ENCODE data around the gene SLC6A13. TPM values are rescaled to one million over a fixed set of nuclear protein-coding genes. Genes with fewer than 3 reads are reported as not detected.

SLC6A13 gene
- total and polyA plus RNA-seq, 10 of the 15 experiments (the other 5 are each of a cell fraction or from before 2014, with no cell fraction given) = 0.18 to 1.2 (median 0.20) TPM; not detected in 3

GRCh38 chr12:307406-307805, 44.8 kb upstream of the SLC6A13 start:
- H3K4me1 ChIP-seq (ENCODE audit: control insufficient read depth, insufficient read depth, low read length) = no peaks in the 10 kb centered on the region
- H3K27me3 ChIP-seq (replicated peaks in 1 of 2; ENCODE audit: control insufficient read depth in 2 of 2, insufficient read depth in 2 of 2, low read length in 1 of 2) = no peaks in the 10 kb centered on the region
- 0 out of 3 replicates have a peak, but pooled peaks cover 1% of the 10 kb centered on the region for H3K9me3 ChIP-seq (replicated peaks; ENCODE audit: control insufficient read depth, insufficient read depth, low read length)
- no peak overlapping the region for H3K4me3 ChIP-seq
- ChIA-PET POLR2A (no interaction called here), CTCF (no interaction called here), RAD21 (ENCODE audit: unreplicated experiment) (no interaction called here), SMC1A (ENCODE audit: uncharacterized antibody, unreplicated experiment) (no interaction called here)
- H3K9ac ChIP-seq (ENCODE audit: control insufficient read depth, insufficient read depth, low read length) = no peak overlapping the region
- H3K27ac ChIP-seq (ENCODE audit: control insufficient read depth, insufficient read depth) = no peak overlapping the region
- H3K79me2 ChIP-seq (ENCODE audit: control insufficient read depth, insufficient read depth, low read length) = no peaks in the 10 kb centered on the region
- peaks cover 7 to 33% of the 10 kb centered on the region in 2 experiments for H3K36me3 ChIP-seq (ENCODE audit: control insufficient read depth in 2 of 2, insufficient read depth in 2 of 2, low read length in 1 of 2)
- in situ Hi-C loops (cut with MboI) (no loop called here), intact Hi-C loops (cut with micrococcal nuclease; ENCODE audit: unreplicated experiment) (no loop called here)
- no peaks in the 10 kb centered on the region for H4K20me1 ChIP-seq (ENCODE audit: control insufficient read depth, insufficient read depth)
- ATAC-seq (no peak), DNase-seq (ENCODE audit: low read depth, low spot score) (no peak), FAIRE-seq (no peak)
- H3K4me2 ChIP-seq (ENCODE audit: control insufficient read depth, insufficient read depth) = no peak overlapping the region
- BruUV-seq (replicated peaks) = TSS peak; percentile 50
- TF ChIP-seq SP1 (IDR thresholded peaks at IDR 0.05; ENCODE audit: low read depth, low read length) = no peak
- no peak for TF ChIP-seq TAF1 (IDR thresholded peaks at IDR 0.05; ENCODE audit: borderline replicate concordance, low read depth, low read length)
- no peak for TF ChIP-seq HDGF (IDR thresholded peaks at IDR 0.05)
- no peak for TF ChIP-seq WRNIP1 (IDR thresholded peaks at IDR 0.05; ENCODE audit: borderline replicate concordance, low read depth, low read length)
- TF ChIP-seq MYC (IDR thresholded peaks at IDR 0.05; ENCODE audit: insufficient read depth, insufficient read length, insufficient replicate concordance, low read length, severe bottlenecking) = no peak
- TF ChIP-seq GABPA (IDR thresholded peaks at IDR 0.05; ENCODE audit: low read depth) = no peak
- WGBS (ENCODE audit: insufficient coverage, insufficient replicate concordance, low lambda C conversion rate, missing lambda C conversion rate) = 98% methylated on average over 10 of the region's 10 CpGs
- no peak overlapping the region for H2AFZ ChIP-seq (ENCODE audit: control insufficient read depth, low read depth, low read length)

GRCh38 chr12:304805-305204, 42.2 kb upstream of the SLC6A13 start:
- BruUV-seq (replicated peaks) = no TSS peak
- POLR2A ChIA-PET = interaction anchor here (0.8 kb wide), 1 partner anchor 16 kb away, joined by 8 read pairs; no protein-coding TSS in a partner anchor
- Histone ChIP-seq H3K27ac (ENCODE audit: control insufficient read depth, insufficient read depth) (no peak overlapping the region), H2AFZ (ENCODE audit: control insufficient read depth, low read depth, low read length) (no peak overlapping the region), H3K4me3 (no peak overlapping the region), H3K4me2 (ENCODE audit: control insufficient read depth, insufficient read depth) (no peak overlapping the region), H4K20me1 (ENCODE audit: control insufficient read depth, insufficient read depth) (no peaks in the 10 kb centered on the region), H3K9ac (ENCODE audit: control insufficient read depth, insufficient read depth, low read length) (no peak overlapping the region), H3K9me3 (replicated peaks; ENCODE audit: control insufficient read depth, insufficient read depth, low read length) (peaks cover 1% of the 10 kb centered on the region; the same call in 1 of the 3 replicates), H3K27me3 (replicated peaks in 1 of 2; ENCODE audit: control insufficient read depth in 2 of 2, insufficient read depth in 2 of 2, low read length in 1 of 2) (no peaks in the 10 kb centered on the region), H3K36me3 (ENCODE audit: control insufficient read depth in 2 of 2, insufficient read depth in 2 of 2, low read length in 1 of 2) (peaks cover 5 to 26% of the 10 kb centered on the region in 2 experiments), H3K4me1 (ENCODE audit: control insufficient read depth, insufficient read depth, low read length) (no peaks in the 10 kb centered on the region), H3K79me2 (ENCODE audit: control insufficient read depth, insufficient read depth, low read length) (no peaks in the 10 kb centered on the region)
- RAD21 ChIA-PET (ENCODE audit: unreplicated experiment) = no interaction called here
- no peak for DNase-seq (ENCODE audit: low read depth, low spot score)
- in situ Hi-C loops (cut with MboI) = no loop called here
- CTCF ChIA-PET = interaction anchor here (0.6 kb wide), 1 partner anchor 26 kb away, joined by 3 read pairs; no protein-coding TSS in a partner anchor
- FAIRE-seq = no peak
- WGBS (ENCODE audit: insufficient coverage, insufficient replicate concordance, low lambda C conversion rate, missing lambda C conversion rate) = 89% methylated on average over 5 of the region's 5 CpGs
- intact Hi-C loops (cut with micrococcal nuclease; ENCODE audit: unreplicated experiment) = no loop called here
- no peak for ATAC-seq
- SMC1A ChIA-PET (ENCODE audit: uncharacterized antibody, unreplicated experiment) = interaction anchor here (1.3 kb wide), 1 partner anchor 13 kb away, joined by 3 read pairs; no protein-coding TSS in a partner anchor
- TF ChIP-seq ZNF274 (IDR thresholded peaks at IDR 0.05; ENCODE audit: insufficient read depth, insufficient read length) (no peak), SPI1 (IDR thresholded peaks at IDR 0.05; ENCODE audit: borderline replicate concordance, insufficient read depth, low read depth, low read length) (no peak), ZBED1 (IDR thresholded peaks at IDR 0.05; ENCODE audit: borderline replicate concordance) (no peak), PKNOX1 (IDR thresholded peaks at IDR 0.05) (no peak), E4F1 (IDR thresholded peaks at IDR 0.05; ENCODE audit: borderline replicate concordance, partially characterized antibody) (no peak), KDM1A (IDR thresholded peaks at IDR 0.05; ENCODE audit: borderline replicate concordance) (no peak), PML (IDR thresholded peaks at IDR 0.05; ENCODE audit: low read length) (no peak)
